ENCODE data around the gene RNF157. TPM values are rescaled to one million over a fixed set of nuclear protein-coding genes. Genes with fewer than 3 reads are reported as not detected.

Gene RNF157
- total RNA-seq, 5 donors from 2014 or later (not counting 1 experiment from before 2014, with no cell fraction given): 50.7 to 66.5 (median 61.9) TPM

GRCh38 chr17:76274112-76274956, 34.0 kb upstream of the RNF157 start:
- ChIA-PET POLR2A (interaction anchor here (0.8 to 1.1 kb wide), 2 partner anchors 10 to 76 kb away, joined by 3 to 4 read pairs; partner anchors contain the start of gene UBALD2 (in 1 of the 2)), CTCF (interaction anchor here in 1 of 2 donors (0.6 kb wide), 1 partner anchor 176 kb away, joined by 3 read pairs; no protein-coding TSS in a partner anchor)
- peaks cover 32 to 74% of the 10 kb centered on the region in 2 experiments for H3K4me1 ChIP-seq (ENCODE audit: control insufficient read depth in 1 of 2, extremely low read depth in 1 of 2, insufficient read depth in 2 of 2, low read length in 2 of 2)
- Mint-ChIP-seq H3K4me3 (peak overlapping the region in 1 of 3 donors; percentile 74), H3K36me3 (peaks cover 5% of the 10 kb centered on the region), H3K27ac (peak overlapping the region; percentile 66 to 93), H3K4me1 (peaks cover 55 to 68% (median 57%) of the 10 kb centered on the region in 3 donors), H3K27me3 (no peaks in the 10 kb centered on the region), H3K9me3 (no peaks in the 10 kb centered on the region)
- DNase-seq (peak in 1 of 35 experiments; percentile 36), ATAC-seq (replicated peaks in 1 of 4) (no peak)
- peak overlapping the region; percentile 93 for H3K27ac ChIP-seq (ENCODE audit: low read length)
- H3K36me3 ChIP-seq (ENCODE audit: control insufficient read depth in 2 of 2, extremely low read depth in 1 of 2, insufficient read depth in 1 of 2, low read length in 1 of 2): peaks cover 0 to 14% of the 10 kb centered on the region in 2 donors
- H3K27me3 ChIP-seq (replicated peaks in 1 of 2; ENCODE audit: control insufficient read depth in 2 of 2, extremely low read depth in 1 of 2, insufficient read depth in 2 of 2, low read length in 1 of 2): no peaks in the 10 kb centered on the region
- WGBS (ENCODE audit: insufficient coverage): 84% methylated on average over 9 of the region's 21 CpGs
- H3K4me3 ChIP-seq (ENCODE audit: control insufficient read depth in 1 of 2, extremely low read depth in 1 of 2, low read length in 1 of 2): no peak overlapping the region
- no peaks in the 10 kb centered on the region for H3K9me3 ChIP-seq

DNA sequence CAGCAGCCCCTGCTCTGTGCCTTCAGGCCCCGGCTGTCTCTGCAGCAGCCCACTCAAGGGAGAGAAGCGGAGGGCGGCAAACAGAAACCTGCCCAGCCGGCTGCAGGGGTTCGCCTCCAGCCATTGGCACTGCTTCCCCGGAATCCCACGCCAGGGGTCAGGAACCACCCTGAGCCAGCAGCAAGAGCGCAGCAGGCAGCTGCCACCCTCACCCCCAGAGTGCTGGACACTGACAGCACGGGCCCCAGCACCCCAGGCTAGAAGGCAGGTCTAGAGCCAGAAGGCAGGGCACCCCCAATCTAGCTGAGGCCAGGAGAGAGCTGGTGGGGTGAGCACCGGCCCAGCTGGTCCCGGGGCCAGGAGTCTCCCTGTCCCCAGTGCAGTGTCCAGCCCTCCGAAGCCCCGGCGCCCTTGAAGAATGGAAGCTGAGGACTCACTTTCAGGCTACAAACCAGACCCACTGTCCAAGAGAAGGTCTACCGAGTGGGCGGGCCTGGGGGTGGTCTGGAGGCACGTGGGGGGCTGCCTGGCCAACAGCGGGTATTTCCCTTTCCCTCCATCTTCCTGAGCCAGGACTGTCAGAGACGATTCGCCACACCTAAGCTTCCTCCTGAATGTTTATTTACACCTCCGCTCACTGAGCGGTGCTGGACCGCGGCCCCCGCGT, 33.3 kb upstream of the RNF157 start:
- H3K36me3 Mint-ChIP-seq: peaks cover 9% of the 10 kb centered on the region
- no peaks in the 10 kb centered on the region for H3K27me3 Mint-ChIP-seq
- no peaks in the 10 kb centered on the region for H3K9me3 Mint-ChIP-seq
- Histone ChIP-seq H3K36me3 (ENCODE audit: control insufficient read depth in 2 of 2, extremely low read depth in 1 of 2, insufficient read depth in 1 of 2, low read length in 1 of 2) (peaks cover 0 to 19% of the 10 kb centered on the region in 2 donors), H3K9me3 (no peaks in the 10 kb centered on the region), H3K4me1 (ENCODE audit: control insufficient read depth in 1 of 2, extremely low read depth in 1 of 2, insufficient read depth in 2 of 2, low read length in 2 of 2) (peaks cover 36 to 76% of the 10 kb centered on the region in 2 experiments), H3K27me3 (replicated peaks in 1 of 2; ENCODE audit: control insufficient read depth in 2 of 2, extremely low read depth in 1 of 2, insufficient read depth in 2 of 2, low read length in 1 of 2) (no peaks in the 10 kb centered on the region), H3K4me3 (ENCODE audit: control insufficient read depth in 1 of 2, extremely low read depth in 1 of 2, low read length in 1 of 2) (no peak overlapping the region), H3K27ac (ENCODE audit: low read length) (peak overlapping the region; percentile 93)
- ATAC-seq (replicated peaks in 1 of 4) (no peak), DNase-seq (no peak)
- peaks cover 60 to 73% (median 65%) of the 10 kb centered on the region in 3 donors for H3K4me1 Mint-ChIP-seq
- H3K27ac Mint-ChIP-seq: peak overlapping the region; percentile 93 to 94
- CTCF ChIA-PET: no interaction called here
- WGBS (ENCODE audit: insufficient coverage): 88% methylated on average over 20 of the region's 26 CpGs
- H3K4me3 Mint-ChIP-seq: peak overlapping the region in 1 of 3 donors; percentile 74
- POLR2A ChIA-PET: interaction anchor here (0.5 to 1.0 kb wide), 2 partner anchors 131 to 950 kb away, joined by 4 to 7 read pairs; no protein-coding TSS in a partner anchor

DNA sequence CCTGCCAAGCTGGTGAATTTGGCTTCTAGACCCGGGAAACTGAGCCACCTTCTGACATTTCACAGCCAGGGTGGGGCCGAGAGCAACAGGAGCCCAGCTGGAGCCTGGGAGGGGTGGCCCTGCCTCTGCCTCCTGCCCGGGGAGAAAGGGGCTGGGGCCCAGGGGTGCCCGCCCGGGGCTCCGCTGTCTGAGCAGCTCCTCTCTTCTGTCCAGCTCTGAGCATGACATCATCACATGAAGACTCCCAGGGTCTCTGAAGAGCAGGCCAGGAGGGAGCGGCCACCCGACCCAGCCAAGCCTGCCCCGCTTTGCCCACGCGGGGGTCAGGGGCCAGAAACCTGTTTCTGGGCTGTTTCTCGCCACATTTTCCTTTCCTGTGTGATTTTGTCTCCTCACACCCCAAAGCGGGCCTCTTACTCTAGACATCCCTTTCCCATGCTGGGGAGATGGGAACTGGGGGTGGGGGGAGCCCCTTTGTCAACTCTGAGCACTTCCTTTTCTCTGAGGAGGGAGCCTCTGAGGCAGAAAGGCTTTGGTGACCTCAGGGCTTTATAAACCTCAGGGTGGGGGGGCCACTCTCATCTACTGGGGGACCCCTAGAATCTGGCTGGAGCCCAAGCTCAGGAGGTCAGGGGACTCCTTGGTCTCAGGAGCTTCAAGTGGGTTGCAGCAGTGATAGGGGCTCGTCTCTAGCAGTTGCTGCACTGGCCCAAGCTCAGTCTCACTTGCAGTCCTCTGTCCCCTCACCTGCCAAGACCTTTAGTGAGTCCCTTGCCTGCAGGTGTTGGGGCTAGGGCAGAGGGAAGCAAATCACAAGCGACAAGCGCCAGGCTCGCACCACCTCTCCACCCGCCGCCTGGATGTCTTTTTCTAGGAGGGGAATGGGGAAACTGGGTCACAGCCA, 32.5 kb upstream of the RNF157 start:
- H3K27me3 ChIP-seq (replicated peaks in 1 of 2; ENCODE audit: control insufficient read depth in 2 of 2, extremely low read depth in 1 of 2, insufficient read depth in 2 of 2, low read length in 1 of 2): no peaks in the 10 kb centered on the region
- peaks cover 38 to 84% of the 10 kb centered on the region in 2 experiments for H3K4me1 ChIP-seq (ENCODE audit: control insufficient read depth in 1 of 2, extremely low read depth in 1 of 2, insufficient read depth in 2 of 2, low read length in 2 of 2)
- POLR2A ChIA-PET: interaction anchor here (0.5 to 1.0 kb wide), 4 partner anchors 44 to 950 kb away, joined by 3 to 7 read pairs (median 4); no protein-coding TSS in a partner anchor
- Mint-ChIP-seq H3K36me3 (peaks cover 14% of the 10 kb centered on the region), H3K27ac (peak overlapping the region; percentile 93 to 94), H3K4me1 (peaks cover 64 to 79% (median 72%) of the 10 kb centered on the region in 3 donors), H3K27me3 (no peaks in the 10 kb centered on the region), H3K4me3 (peak overlapping the region; percentile 71 to 79 (median 74)), H3K9me3 (no peaks in the 10 kb centered on the region)
- CTCF ChIA-PET: no interaction called here
- ATAC-seq (replicated peaks in 1 of 4): peak in 3 of 4 experiments; percentile 6 to 28 (median 21)
- H3K36me3 ChIP-seq (ENCODE audit: control insufficient read depth in 2 of 2, extremely low read depth in 1 of 2, insufficient read depth in 1 of 2, low read length in 1 of 2): peaks cover 0 to 22% of the 10 kb centered on the region in 2 donors
- peak overlapping the region; percentile 26 to 48 for H3K4me3 ChIP-seq (ENCODE audit: control insufficient read depth in 1 of 2, extremely low read depth in 1 of 2, low read length in 1 of 2)
- 11% methylated on average over 12 of the region's 19 CpGs for WGBS (ENCODE audit: insufficient coverage)
- DNase-seq: peak in 8 of 35 experiments; percentile 23 to 57 (median 34)
- peak overlapping the region; percentile 93 for H3K27ac ChIP-seq (ENCODE audit: low read length)
- no peaks in the 10 kb centered on the region for H3K9me3 ChIP-seq

DNA sequence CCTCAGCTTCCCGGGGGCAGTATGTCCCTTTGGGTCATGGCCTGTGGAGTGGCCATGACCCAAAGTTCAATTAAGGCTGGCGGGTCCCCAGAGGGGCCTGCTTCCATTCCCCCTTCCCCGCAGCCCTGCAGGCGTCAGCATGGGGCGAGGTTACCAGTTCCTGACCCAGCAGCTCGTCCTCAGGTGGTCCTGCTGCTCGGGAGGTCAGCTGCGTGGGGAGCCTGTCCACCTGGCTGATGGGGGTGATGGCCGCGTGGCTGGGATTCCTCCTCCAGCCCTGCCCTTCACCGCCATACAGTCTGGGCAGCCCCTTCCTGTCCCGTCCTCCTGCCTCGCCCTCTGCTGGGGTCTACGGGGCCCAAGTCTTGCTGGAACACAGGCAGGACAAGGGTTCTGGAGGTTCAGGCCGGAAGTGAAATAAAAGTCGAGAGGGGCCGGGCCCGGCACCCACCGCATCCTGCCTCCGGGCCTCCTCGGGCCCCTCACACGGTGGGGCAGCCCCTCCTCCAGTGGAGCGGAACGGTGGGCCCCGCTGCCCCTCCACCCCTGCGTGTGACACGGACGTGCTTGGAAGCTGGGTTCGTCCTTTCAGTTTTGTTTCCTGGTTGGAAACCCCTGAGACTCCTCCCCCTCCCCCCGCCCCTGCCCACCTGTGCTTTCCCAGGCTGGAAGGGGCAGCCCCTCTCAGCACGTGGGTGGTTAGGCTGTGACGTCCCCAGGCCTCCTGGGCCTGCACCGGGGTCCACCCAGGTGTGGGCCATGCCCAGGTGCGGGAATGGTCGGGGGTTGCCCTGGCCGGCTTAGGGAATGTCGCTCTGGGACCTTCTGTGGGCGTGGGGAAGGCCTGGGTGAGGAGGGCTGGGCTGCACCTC, 31.6 kb upstream of the RNF157 start:
- WGBS (ENCODE audit: insufficient coverage): 4% methylated on average over 26 of the region's 38 CpGs
- Histone ChIP-seq H3K36me3 (ENCODE audit: control insufficient read depth in 2 of 2, extremely low read depth in 1 of 2, insufficient read depth in 1 of 2, low read length in 1 of 2) (peaks cover 0 to 26% of the 10 kb centered on the region in 2 donors), H3K4me1 (ENCODE audit: control insufficient read depth in 1 of 2, extremely low read depth in 1 of 2, insufficient read depth in 2 of 2, low read length in 2 of 2) (peaks cover 42 to 93% of the 10 kb centered on the region in 2 experiments), H3K4me3 (ENCODE audit: control insufficient read depth in 1 of 2, extremely low read depth in 1 of 2, low read length in 1 of 2) (peak overlapping the region; percentile 41 to 48), H3K27me3 (replicated peaks in 1 of 2; ENCODE audit: control insufficient read depth in 2 of 2, extremely low read depth in 1 of 2, insufficient read depth in 2 of 2, low read length in 1 of 2) (no peaks in the 10 kb centered on the region), H3K27ac (ENCODE audit: low read length) (peak overlapping the region; percentile 93), H3K9me3 (no peaks in the 10 kb centered on the region)
- peak overlapping the region; percentile 71 to 79 (median 74) for H3K4me3 Mint-ChIP-seq
- H3K36me3 Mint-ChIP-seq: peaks cover 19% of the 10 kb centered on the region
- H3K9me3 Mint-ChIP-seq: no peaks in the 10 kb centered on the region
- H3K4me1 Mint-ChIP-seq: peaks cover 66 to 84% (median 78%) of the 10 kb centered on the region in 3 donors
- ChIA-PET CTCF (no interaction called here), POLR2A (interaction anchor here (0.5 to 1.0 kb wide), 5 partner anchors 9 to 66 kb away, joined by 3 read pairs; no protein-coding TSS in a partner anchor)
- peak; percentile 20 to 48 (median 41) for ATAC-seq (replicated peaks in 1 of 4)
- DNase-seq: peak in 32 of 35 experiments; percentile 29 to 82 (median 50)
- peak overlapping the region; percentile 90 to 94 for H3K27ac Mint-ChIP-seq
- no peaks in the 10 kb centered on the region for H3K27me3 Mint-ChIP-seq
